Measurements from ENCODE around the gene FAM120B.
"Not testable (repeated sequence)": the region's sequence is repeated elsewhere in the genome, so short reads cannot be mapped to it uniquely, and the experiment has no call there.

Gene FAM120B

GRCh38 chr6:170394980-170395379, 88.4 kb downstream of the FAM120B start:
- no peak for DNase-seq

GRCh38 chr6:170398743-170399369, 92.3 kb downstream of the FAM120B start:
- DNase-seq, result not testable (repeated sequence)

GRCh38 chr6:170399955-170400558, 93.5 kb downstream of the FAM120B start:
- DNase-seq, result not testable (repeated sequence)

- no peak for DNase-seq
Observed at GRCh38 chr6:170402318-170403040, 95.9 kb downstream of the FAM120B start.

GRCh38 chr6:170403451-170403850, 96.9 kb downstream of the FAM120B start:
- no peak for DNase-seq

- no peak for DNase-seq
Observed at GRCh38 chr6:170404036-170404435, 97.5 kb downstream of the FAM120B start.

GRCh38 chr6:170404697-170405096, 98.1 kb downstream of the FAM120B start:
- no peak for DNase-seq

GRCh38 chr6:170405311-170405975, 98.9 kb downstream of the FAM120B start:
- DNase-seq, result no peak

GRCh38 chr6:170407200-170407599, 100.6 kb downstream of the FAM120B start:
- no peak for DNase-seq

GRCh38 chr6:170407932-170408331, 101.4 kb downstream of the FAM120B start:
- DNase-seq, result no peak

- DNase-seq, result not testable (repeated sequence)
Observed at GRCh38 chr6:170409746-170410145, 103.2 kb downstream of the FAM120B start.

GRCh38 chr6:170410241-170410640, 103.7 kb downstream of the FAM120B start:
- no peak for DNase-seq

- DNase-seq, result no peak
Observed at GRCh38 chr6:170415318-170415717, 108.8 kb downstream of the FAM120B start.

GRCh38 chr6:170416303-170416702, 109.7 kb downstream of the FAM120B start:
- DNase-seq, result no peak

- DNase-seq, result no peak
Observed at GRCh38 chr6:170416959-170417606, 110.5 kb downstream of the FAM120B start.

- no peak for DNase-seq
Observed at GRCh38 chr6:170417881-170418280, 111.3 kb downstream of the FAM120B start.

- DNase-seq, result no peak
Observed at GRCh38 chr6:170420283-170420682, 113.7 kb downstream of the FAM120B start.

- no peak for DNase-seq
Observed at GRCh38 chr6:170420791-170421776, 114.5 kb downstream of the FAM120B start.

GRCh38 chr6:170421921-170422320, 115.4 kb downstream of the FAM120B start:
- DNase-seq, result no peak

GRCh38 chr6:170423030-170423429, 116.5 kb downstream of the FAM120B start:
- DNase-seq, result no peak

- DNase-seq, result no peak
Observed at GRCh38 chr6:170423814-170424603, 117.5 kb downstream of the FAM120B start.

Data from activated T-cell treated with anti-CD3 and anti-CD28 coated beads for 4 hours (primary cell).